Putamen (tissue), 1 donor: ENCODE measurements around the gene SPDYE16.
"Not testable (repeated sequence)": the region's sequence is repeated elsewhere in the genome, so short reads cannot be mapped to it uniquely, and the experiment has no call there.

Experiments used
- DNase-seq: peaks from one replicate; pipeline ENCODE4 v3.0.0-alpha.2; 2016; ENCODE audit warnings: low spot score

The SPDYE16 gene

DNA sequence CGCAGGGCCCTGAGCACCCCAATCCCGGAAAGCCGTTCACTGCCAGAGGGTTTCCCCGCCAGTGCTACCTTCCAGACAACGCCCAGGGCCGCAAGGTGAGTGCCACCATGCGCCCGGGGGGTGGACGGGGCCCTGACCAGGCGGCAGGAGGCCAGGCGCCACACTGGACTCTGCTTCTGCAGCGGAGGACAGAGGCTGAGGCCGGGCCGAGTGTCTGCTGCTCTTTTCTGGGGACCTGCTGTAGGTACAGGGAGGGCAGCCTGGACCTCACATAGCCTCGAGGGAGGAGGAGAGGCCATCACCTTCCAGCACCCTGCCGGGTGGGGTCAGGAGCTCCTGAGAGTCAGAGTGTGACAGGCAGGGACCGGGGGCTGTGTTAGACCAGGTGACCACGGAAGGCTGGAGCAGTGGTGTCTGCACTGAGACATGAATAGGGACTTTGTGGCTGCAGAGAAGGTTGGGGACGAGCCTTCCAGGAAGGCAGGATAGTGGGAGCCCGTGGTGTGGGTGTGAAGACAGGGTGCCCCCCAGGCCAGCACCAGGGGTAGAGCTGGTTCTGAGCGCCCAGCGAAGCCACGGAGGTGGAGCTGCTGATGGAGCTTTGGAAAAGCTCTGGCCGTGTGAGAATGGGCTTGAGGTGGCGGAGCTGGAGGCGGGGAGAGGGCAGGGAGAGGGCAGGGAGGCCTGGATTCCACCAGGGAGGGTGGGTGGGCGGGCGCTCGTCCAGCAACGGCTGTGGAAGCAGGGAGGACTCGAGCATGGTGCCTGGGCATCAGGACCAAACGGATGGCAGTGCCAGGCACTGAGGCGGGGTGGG is 38.5 kb downstream of the SPDYE16 start:
- not testable (repeated sequence) for DNase-seq

GRCh38 chr7:76503244-76503643 is 39.9 kb downstream of the SPDYE16 start:
- DNase-seq = not testable (repeated sequence)

DNA sequence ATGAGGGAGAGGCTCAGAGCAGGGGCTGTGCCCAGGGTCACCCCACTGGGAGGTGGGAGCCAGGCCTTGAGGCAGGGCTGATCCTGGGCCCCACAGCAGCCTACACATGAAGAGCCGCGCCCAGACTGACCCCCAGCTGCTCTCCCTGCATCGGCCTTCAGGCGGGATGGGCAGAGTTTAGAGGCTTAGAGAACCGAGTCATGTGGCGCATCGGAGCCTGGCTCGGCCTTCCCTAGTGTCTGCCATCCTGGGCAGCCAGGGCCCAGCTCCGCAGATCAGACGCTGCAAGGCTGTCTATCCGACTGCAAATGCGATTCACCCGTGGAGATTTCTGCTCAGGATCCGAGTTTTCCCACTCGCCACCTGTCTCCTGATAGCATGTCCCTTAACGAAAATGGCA is 40.3 kb downstream of the SPDYE16 start:
- not testable (repeated sequence) for DNase-seq

GRCh38 chr7:76502224-76502623 is 40.9 kb downstream of the SPDYE16 start:
- not testable (repeated sequence) for DNase-seq

DNA sequence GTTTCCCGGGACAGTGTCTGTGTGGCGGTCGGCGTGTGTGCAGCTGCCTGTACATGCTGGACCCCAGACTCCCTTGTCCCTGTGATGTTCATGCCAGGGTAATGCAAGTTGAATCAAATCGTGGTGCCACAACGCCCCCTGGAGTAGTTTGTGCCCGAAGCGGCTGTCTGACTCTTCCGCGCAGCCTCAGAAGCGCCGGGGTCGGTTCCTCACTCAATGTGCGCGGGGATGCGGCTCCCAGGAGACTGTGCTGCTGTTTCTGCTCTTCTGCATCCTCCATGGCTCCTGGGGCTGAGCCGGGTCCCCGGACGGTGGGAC is 43.2 kb downstream of the SPDYE16 start:
- DNase-seq = not testable (repeated sequence)

DNA sequence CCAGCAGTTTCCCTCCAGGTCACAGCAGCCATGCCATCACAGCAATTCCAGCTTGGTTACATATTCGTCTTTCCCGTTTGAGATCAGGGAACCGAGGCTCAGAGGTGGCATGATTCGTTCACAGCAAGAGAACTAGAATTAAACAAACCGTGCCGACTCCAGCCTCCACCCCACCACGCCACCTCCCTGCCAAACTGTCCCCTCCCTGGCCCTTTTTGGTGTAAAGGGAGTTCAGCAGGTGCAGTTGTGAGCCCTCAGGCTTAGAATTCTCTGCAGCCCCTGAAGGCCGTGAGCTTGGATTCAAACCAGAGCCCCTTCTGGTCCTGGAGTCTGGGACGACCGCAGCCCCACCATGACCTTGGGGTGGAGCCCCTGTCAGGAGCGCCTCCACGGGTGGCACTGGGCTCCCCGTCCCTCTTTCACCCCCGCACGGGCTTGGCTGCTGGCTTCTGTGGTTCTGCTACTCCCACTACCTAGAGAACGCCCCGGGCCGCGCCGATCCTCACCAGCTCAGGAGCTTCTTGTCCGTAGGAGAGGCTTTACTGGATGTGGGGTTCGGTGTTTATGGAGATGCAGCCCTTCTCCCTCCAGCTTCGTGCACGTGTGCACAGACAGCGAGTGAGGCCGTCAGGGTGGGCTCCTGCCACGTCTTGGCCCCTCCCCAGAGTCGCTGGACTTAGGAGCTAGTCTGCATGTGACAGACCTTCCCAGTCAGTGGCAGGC is 43.7 kb downstream of the SPDYE16 start:
- not testable (repeated sequence) for DNase-seq

GRCh38 chr7:76498583-76499200 is 44.4 kb downstream of the SPDYE16 start:
- not testable (repeated sequence) for DNase-seq

DNA sequence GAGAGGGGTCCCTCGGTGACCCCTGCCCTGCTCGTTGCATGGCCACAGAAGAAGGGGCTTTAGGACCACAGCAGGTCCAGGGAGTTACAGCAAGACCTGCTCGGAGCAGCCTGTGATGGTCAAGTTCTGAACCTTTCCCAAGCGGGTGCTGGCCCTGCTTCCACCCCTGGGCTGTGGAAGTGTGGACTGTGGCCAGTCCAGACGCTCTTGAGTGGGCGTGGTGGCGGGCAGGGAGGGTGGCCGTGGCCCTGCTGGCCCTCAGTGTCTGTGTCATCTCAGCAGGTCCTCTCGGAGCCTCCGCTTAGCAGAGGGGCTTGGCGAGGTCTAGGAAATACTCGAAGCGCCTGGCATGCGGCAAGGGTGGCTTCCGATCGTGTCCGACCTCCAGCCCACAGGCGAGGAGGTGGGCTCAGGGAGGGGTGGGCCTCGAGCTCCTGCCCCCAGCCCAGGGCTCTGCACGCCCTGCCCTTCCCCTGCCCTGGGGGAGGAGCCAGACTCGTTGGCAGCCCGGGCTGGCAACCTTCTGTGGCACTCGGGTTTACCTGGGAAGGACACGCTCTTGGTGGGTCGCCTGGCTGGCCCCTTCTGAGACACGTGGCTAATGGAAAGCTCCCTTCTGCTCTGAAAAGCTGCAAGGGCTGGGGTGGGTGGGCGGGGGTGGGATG is 45.0 kb downstream of the SPDYE16 start:
- DNase-seq = not testable (repeated sequence)

DNA sequence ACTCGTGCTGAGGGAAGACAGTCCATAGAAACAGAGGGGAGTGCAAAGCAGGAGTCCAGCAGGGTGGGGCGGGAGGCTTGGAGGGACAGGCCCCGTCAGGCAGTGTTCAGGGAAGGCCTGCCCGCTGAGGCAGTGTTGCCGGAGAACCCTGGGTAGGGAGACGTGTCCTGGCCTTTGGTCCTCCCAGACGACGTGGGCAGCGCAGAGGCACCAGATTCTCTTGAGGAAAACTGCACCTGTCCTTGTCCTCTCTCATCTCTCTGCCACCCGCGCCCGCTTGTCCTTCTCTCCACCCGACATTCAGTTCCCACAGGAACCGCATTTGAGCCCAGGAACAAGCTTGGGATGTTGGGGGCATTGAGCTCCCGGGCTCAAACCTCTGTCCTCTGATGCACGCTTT is 47.4 kb downstream of the SPDYE16 start:
- not testable (repeated sequence) for DNase-seq

DNA sequence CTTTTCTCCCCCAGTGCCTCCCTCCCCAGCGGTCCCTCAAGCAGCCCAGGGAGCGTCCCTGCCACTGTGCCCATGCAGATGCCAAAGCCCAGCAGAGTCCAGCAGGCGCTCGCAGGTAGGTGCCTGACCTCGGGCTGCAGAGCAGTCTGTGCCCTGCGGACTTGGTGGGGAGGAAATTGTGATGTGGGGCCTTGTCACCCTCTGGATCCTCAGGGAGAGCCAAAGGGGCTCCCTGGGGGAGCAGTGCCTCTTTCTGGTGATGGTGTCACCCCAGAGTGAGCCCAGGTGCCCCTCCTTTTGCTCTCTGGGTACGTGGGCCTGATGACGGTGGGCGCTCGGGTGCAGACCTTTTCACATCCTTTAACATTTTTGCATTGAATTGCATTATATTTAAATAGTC is 51.0 kb downstream of the SPDYE16 start:
- DNase-seq = not testable (repeated sequence)

- DNase-seq = not testable (repeated sequence)
These were observed 55.1 kb downstream of the SPDYE16 start for GRCh38 chr7:76487969-76488368.

DNA sequence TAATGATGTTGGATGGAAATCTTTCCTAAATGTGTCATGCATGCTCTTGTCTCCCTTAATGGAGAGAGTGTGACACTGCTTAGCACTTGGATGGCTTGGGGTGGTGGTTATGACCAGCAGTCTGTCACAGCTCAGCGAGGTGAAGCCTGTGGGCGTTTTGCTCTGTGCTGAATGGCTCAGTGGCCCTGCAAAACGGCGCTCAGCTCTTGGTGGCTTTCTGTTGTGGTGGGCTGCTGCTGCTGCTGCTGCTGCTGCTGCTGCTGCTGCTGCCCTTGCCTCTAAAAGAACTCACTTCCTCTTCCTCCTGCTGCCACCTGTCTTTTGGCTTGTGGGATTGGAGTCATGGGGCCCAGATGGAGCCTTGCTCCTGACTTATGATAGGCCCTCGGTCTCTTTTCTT is 56.5 kb downstream of the SPDYE16 start:
- DNase-seq = not testable (repeated sequence)

- not testable (repeated sequence) for DNase-seq
These were observed 57.1 kb downstream of the SPDYE16 start for GRCh38 chr7:76485822-76486610.

- DNase-seq = not testable (repeated sequence)
These were observed 58.6 kb downstream of the SPDYE16 start for GRCh38 chr7:76484456-76484855.

DNA sequence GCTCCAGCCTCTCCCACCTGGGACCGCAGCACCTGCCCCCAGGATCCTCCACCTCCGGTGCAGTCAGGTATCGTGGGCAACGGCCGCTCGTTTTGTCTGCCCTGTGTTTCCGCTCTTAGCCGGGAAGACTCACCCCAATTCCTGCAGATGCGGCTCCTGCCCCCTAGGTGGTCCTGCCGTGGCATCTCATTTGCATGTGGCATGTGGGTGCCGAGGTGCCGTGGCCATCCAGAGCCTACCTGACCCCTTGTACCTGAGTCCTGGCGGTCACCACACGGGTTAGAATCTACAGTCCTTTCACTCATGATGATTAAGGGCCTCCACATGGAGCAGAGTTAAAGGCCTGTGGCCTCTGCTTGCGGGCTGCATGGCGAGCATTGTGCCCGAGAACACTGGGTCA is 60.0 kb downstream of the SPDYE16 start:
- DNase-seq = not testable (repeated sequence)

DNA sequence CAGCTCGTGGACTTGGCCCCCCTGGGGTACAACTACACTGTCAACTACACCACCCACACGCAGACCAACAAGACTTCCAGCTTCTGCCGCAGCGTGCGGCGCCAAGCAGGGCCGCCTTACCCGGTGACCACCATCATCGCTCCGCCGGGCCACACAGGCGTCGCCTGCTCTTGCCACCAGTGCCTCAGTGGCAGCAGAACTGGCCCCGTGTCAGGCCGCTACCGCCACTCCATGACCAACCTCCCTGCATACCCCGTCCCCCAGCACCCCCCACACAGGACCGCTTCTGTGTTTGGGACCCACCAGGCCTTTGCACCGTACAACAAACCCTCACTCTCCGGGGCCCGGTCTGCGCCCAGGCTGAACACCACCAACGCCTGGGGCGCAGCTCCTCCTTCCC is 60.4 kb downstream of the SPDYE16 start:
- DNase-seq = not testable (repeated sequence)
